RWPE2 (cell line): ENCODE measurements around the gene DYRK4.

Source experiments
- ATAC-seq: fragments of 200-7000 bp; cut with Tn5 transposase; 3 replicates; pipeline ENCODE4 v1.9.1; 2021; ENCODE audit warnings: low read depth
- DNase-seq: peaks from one replicate; pipeline ENCODE4 v3.0.0-alpha.2; 2020; ENCODE audit warnings: low spot score
- H3K27ac ChIP-seq: fragments of 450-650 bp; 2 replicates; pipeline ENCODE4 v1.5.1; 2017; ENCODE audit warnings: mild to moderate bottlenecking; ENCODE audit not compliant: poor library complexity, severe bottlenecking
- H3K27me3 ChIP-seq: fragments of 250-450 bp; sonication (Bioruptor Pico); 2 replicates; pipeline ENCODE4 v1.5.1; 2021; ENCODE audit warnings: mild to moderate bottlenecking, moderate library complexity; ENCODE audit not compliant: insufficient read depth, poor library complexity, severe bottlenecking
- H3K36me3 ChIP-seq: fragments of 250-450 bp; sonication (Bioruptor Pico); 2 replicates; pipeline ENCODE4 v1.5.1; 2020; ENCODE audit warnings: low read depth, mild to moderate bottlenecking, moderate library complexity
- H3K4me1 ChIP-seq: fragments of 250-450 bp; sonication (Bioruptor Pico); 2 replicates; pipeline ENCODE4 v1.5.1; 2021; ENCODE audit warnings: mild to moderate bottlenecking, moderate library complexity; ENCODE audit not compliant: insufficient read depth, poor library complexity, severe bottlenecking
- H3K4me3 ChIP-seq: fragments of 250-450 bp; sonication (Bioruptor Pico); 2 replicates; pipeline ENCODE4 v1.5.1; 2021; ENCODE audit warnings: mild to moderate bottlenecking, moderate library complexity; ENCODE audit not compliant: severe bottlenecking
- H3K9me3 ChIP-seq: fragments of 250-450 bp; sonication (Bioruptor Pico); 2 replicates; pipeline ENCODE4 v1.5.1; 2021; ENCODE audit warnings: mild to moderate bottlenecking, moderate library complexity; ENCODE audit not compliant: severe bottlenecking
- TF ChIP-seq, protein P1 (sequence below): fragments of 450-650 bp; IDR thresholded peaks from one replicate; pipeline ENCODE4 v1.5.1; 2017; ENCODE audit warnings: mild to moderate bottlenecking, moderate library complexity; ENCODE audit not compliant: poor library complexity, severe bottlenecking

DYRK4 gene

GRCh38 chr12:4653257-4653656, 91.2 kb downstream of the DYRK4 start:
- Histone ChIP-seq H3K36me3 (peaks cover 52% of the 10 kb centered on the region), H3K4me1 (peaks cover 8% of the 10 kb centered on the region), H3K27ac (no peak overlapping the region), H3K9me3 (no peaks in the 10 kb centered on the region), H3K4me3 (no peak overlapping the region), H3K27me3 (no peaks in the 10 kb centered on the region)
- TF ChIP-seq, protein P1, sequence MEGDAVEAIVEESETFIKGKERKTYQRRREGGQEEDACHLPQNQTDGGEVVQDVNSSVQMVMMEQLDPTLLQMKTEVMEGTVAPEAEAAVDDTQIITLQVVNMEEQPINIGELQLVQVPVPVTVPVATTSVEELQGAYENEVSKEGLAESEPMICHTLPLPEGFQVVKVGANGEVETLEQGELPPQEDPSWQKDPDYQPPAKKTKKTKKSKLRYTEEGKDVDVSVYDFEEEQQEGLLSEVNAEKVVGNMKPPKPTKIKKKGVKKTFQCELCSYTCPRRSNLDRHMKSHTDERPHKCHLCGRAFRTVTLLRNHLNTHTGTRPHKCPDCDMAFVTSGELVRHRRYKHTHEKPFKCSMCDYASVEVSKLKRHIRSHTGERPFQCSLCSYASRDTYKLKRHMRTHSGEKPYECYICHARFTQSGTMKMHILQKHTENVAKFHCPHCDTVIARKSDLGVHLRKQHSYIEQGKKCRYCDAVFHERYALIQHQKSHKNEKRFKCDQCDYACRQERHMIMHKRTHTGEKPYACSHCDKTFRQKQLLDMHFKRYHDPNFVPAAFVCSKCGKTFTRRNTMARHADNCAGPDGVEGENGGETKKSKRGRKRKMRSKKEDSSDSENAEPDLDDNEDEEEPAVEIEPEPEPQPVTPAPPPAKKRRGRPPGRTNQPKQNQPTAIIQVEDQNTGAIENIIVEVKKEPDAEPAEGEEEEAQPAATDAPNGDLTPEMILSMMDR = no peak
- DNase-seq (no peak), ATAC-seq (no peak)

DNA sequence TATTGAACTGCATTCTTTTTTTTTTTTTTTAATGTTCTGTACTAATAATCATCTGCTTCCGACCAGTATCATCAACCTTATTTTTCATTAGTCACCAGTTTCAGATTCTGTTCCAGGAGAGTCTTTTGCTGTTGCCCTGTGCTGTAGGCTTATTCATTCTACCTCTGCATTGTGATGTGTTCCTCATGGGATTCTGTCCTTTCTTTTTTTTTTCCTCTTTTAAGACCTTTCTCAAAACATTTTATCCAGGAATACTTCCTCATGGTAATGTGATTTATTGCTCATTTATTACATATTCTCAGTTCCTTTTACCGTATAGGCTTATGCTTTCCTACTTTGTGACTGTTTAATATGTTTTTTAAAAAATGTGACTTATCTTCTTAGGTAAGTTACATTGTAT, 91.7 kb downstream of the DYRK4 start:
- TF ChIP-seq, protein P1 = no peak
- Histone ChIP-seq H3K27ac (no peak overlapping the region), H3K27me3 (no peaks in the 10 kb centered on the region), H3K4me3 (no peak overlapping the region), H3K36me3 (peaks cover 56% of the 10 kb centered on the region), H3K9me3 (no peaks in the 10 kb centered on the region), H3K4me1 (peaks cover 8% of the 10 kb centered on the region)
- DNase-seq = no peak
- no peak for ATAC-seq
